A673 (cell line): ENCODE results near the gene ADAM30. TPM values are rescaled to one million over a fixed set of nuclear protein-coding genes. Genes with fewer than 3 reads are reported as not detected.

Experiments used
- BruUV-seq: library from RNA; stranded (reverse); fragments of 400-500 nt; replicated peaks from 2 replicates; lab custom pipeline; 2021; lab: Mats Ljungman, UMichigan
- CTCF ChIA-PET: fragments of 300-600 bp; sonication (Branson Sonifier 250); formaldehyde crosslinking; loops from one replicate; lab custom pipeline; 2022; ENCODE audit warnings: antibody characterized with exemption; lab: Charles Lee
- POLR2A ChIA-PET: fragments of 300-600 bp; sonication (Branson Sonifier 250); formaldehyde crosslinking; loops from one replicate; lab custom pipeline; 2022; ENCODE audit warnings: antibody characterized with exemption; ENCODE audit not compliant: low non-redundant PET; lab: Charles Lee
- DNase-seq: peaks from one replicate; pipeline ENCODE4 v3.0.0-alpha.2; 2015; ENCODE audit warnings: low spot score
- H3K27ac ChIP-seq: fragments of 200-600 bp; sonication (generic); 2 replicates; pipeline ENCODE4 v1.5.1; 2016; ENCODE audit warnings: mixed run types, low read depth, mild to moderate bottlenecking, mixed read lengths, antibody characterized with exemption, low read length; ENCODE audit not compliant: poor library complexity, severe bottlenecking
- H3K27me3 ChIP-seq: fragments of 200-600 bp; sonication (generic); replicated peaks from 2 replicates; pipeline ENCODE4 v1.6.1; 2017; ENCODE audit warnings: mixed run types, low read depth, mild to moderate bottlenecking, mixed read lengths, antibody characterized with exemption, low read length; ENCODE audit not compliant: insufficient read depth, poor library complexity
- H3K36me3 ChIP-seq: fragments of 200-600 bp; sonication (generic); 2 replicates; pipeline ENCODE4 v1.6.1; 2016; ENCODE audit warnings: mixed run types, mild to moderate bottlenecking, mixed read lengths, antibody characterized with exemption, low read length; ENCODE audit not compliant: insufficient read depth, poor library complexity, severe bottlenecking
- H3K4me1 ChIP-seq: fragments of 200-600 bp; sonication (generic); 2 replicates; pipeline ENCODE4 v1.6.1; 2017; ENCODE audit warnings: mixed run types, mild to moderate bottlenecking, mixed read lengths, antibody characterized with exemption, low read length; ENCODE audit not compliant: insufficient read depth, poor library complexity, severe bottlenecking
- H3K4me3 ChIP-seq: fragments of 200-600 bp; sonication (generic); 2 replicates; pipeline ENCODE4 v1.5.1; 2016; ENCODE audit warnings: low read depth, mixed run types, mild to moderate bottlenecking, mixed read lengths, low read length; ENCODE audit not compliant: poor library complexity, severe bottlenecking
- H3K9me3 ChIP-seq: fragments of 200-600 bp; sonication (generic); 2 replicates; pipeline ENCODE4 v1.6.1; 2016; ENCODE audit warnings: mixed run types, low read depth, mild to moderate bottlenecking, mixed read lengths, antibody characterized with exemption, low read length; ENCODE audit not compliant: poor library complexity, severe bottlenecking
- CTCF ChIP-seq: fragments of 300-800, 200-600 bp; sonication (generic); conservative IDR thresholded peaks from 2 replicates; pipeline ENCODE4 v1.5.1; 2017; ENCODE audit warnings: low read depth, mild to moderate bottlenecking, antibody characterized with exemption, low read length, moderate library complexity, mixed read lengths
- EZH2 ChIP-seq: fragments of 200-600 bp; sonication (generic); IDR thresholded peaks from 2 replicates; pipeline ENCODE4 v1.6.1; 2017; ENCODE audit warnings: borderline replicate concordance, low read depth, mild to moderate bottlenecking, mixed read lengths, antibody characterized with exemption, low read length; ENCODE audit not compliant: poor library complexity, severe bottlenecking
- intact Hi-C: fragments of 100-400 bp; cut with micrococcal nuclease; formaldehyde crosslinking; loops from one replicate; pipeline ENCODE4 v1.10.0; 2022; ENCODE audit not compliant: unreplicated experiment
- total RNA-seq: library from RNA; stranded (reverse); gene quantifications from 2 replicates; pipeline ENCODE4 v1.2.3, GENCODE V29; 2021

ADAM30 gene
- total RNA-seq, 1 experiment from 2014 or later, result not detected

- intact Hi-C loops, result no loop called here
- ChIA-PET POLR2A (no interaction called here), CTCF (no interaction called here)
- H3K4me3 ChIP-seq, result no peak overlapping the region
- H3K36me3 ChIP-seq, result no peaks in the 10 kb centered on the region
- no peak for DNase-seq
- peaks cover 5% of the 10 kb centered on the region for H3K27me3 ChIP-seq
- H3K9me3 ChIP-seq, result no peaks in the 10 kb centered on the region
- no peak for TF ChIP-seq EZH2
- no peak for TF ChIP-seq CTCF
- no peaks in the 10 kb centered on the region for H3K4me1 ChIP-seq
- BruUV-seq, result no TSS peak
- no peak overlapping the region for H3K27ac ChIP-seq
Measured at GRCh38 chr1:119866451-119866850, 29.9 kb downstream of the ADAM30 start.

GRCh38 chr1:119865627-119866026 lies 30.7 kb downstream of the ADAM30 start:
- ChIA-PET CTCF (no interaction called here), POLR2A (no interaction called here)
- BruUV-seq, result no TSS peak

GRCh38 chr1:119862276-119862675 lies 34.0 kb downstream of the ADAM30 start:
- BruUV-seq, result no TSS peak
- peaks cover 5% of the 10 kb centered on the region for H3K27me3 ChIP-seq
- TF ChIP-seq EZH2, result no peak
- no peak for TF ChIP-seq CTCF
- no peak overlapping the region for H3K27ac ChIP-seq
- no peak for DNase-seq
- H3K4me3 ChIP-seq, result no peak overlapping the region
- CTCF ChIA-PET, result no interaction called here
- H3K4me1 ChIP-seq, result no peaks in the 10 kb centered on the region
- H3K36me3 ChIP-seq, result no peaks in the 10 kb centered on the region
- H3K9me3 ChIP-seq, result no peaks in the 10 kb centered on the region
- intact Hi-C loops, result no loop called here
- POLR2A ChIA-PET, result no interaction called here

More at GRCh38 chr1:119865627-119866026, 30.7 kb downstream of the ADAM30 start:
- Histone ChIP-seq H3K9me3 (no peaks in the 10 kb centered on the region), H3K36me3 (no peaks in the 10 kb centered on the region), H3K4me3 (no peak overlapping the region), H3K27me3 (peaks cover 5% of the 10 kb centered on the region), H3K27ac (no peak overlapping the region), H3K4me1 (no peaks in the 10 kb centered on the region)
- intact Hi-C loops, result no loop called here
- TF ChIP-seq CTCF (no peak), EZH2 (no peak)
- DNase-seq, result no peak
